ENCODE results near the gene SRF.

Gene SRF

GRCh38 chr6:43219119-43219518 is 48.0 kb downstream of the SRF start:
- DNase-seq: no peak

GRCh38 chr6:43219814-43220213 is 48.7 kb downstream of the SRF start:
- no peak for DNase-seq

- DNase-seq: no peak
These were observed 49.4 kb downstream of the SRF start for GRCh38 chr6:43220439-43220951.

GRCh38 chr6:43221046-43221972 is 50.2 kb downstream of the SRF start:
- no peak for DNase-seq

- DNase-seq: no peak
These were observed 51.5 kb downstream of the SRF start for GRCh38 chr6:43222418-43223059.

GRCh38 chr6:43223175-43223574 is 52.1 kb downstream of the SRF start:
- no peak for DNase-seq

GRCh38 chr6:43226192-43226851 is 55.3 kb downstream of the SRF start:
- no peak for DNase-seq

GRCh38 chr6:43228951-43229802 is 58.1 kb downstream of the SRF start, which contains the start of gene DNPH1:
TSS of gene DNPH1 (minus strand) at chr6:43229481. CDS start at chr6:43229456, 25 bp downstream.
- DNase-seq: no peak

- no peak for DNase-seq
These were observed 58.9 kb downstream of the SRF start for GRCh38 chr6:43229803-43230620.

GRCh38 chr6:43231053-43231452 is 60.0 kb downstream of the SRF start:
- no peak for DNase-seq
